Prostate gland (tissue), 2 donors: ENCODE measurements around the gene GRIK3. TPM values are rescaled to one million over a fixed set of nuclear protein-coding genes. Genes with fewer than 3 reads are reported as not detected.

Source experiments
- DNase-seq: peaks from one replicate; pipeline ENCODE4 v3.0.0-alpha.2; 2019; ENCODE audit warnings: low spot score
- H3K27ac ChIP-seq, 2 donors: fragments of 200-600 bp; sonication (generic); 2 replicates each; pipeline ENCODE4 v1.5.1; 2017 to 2019
- H3K27me3 ChIP-seq: fragments of 200-600 bp; sonication (generic); replicated peaks from 2 replicates; pipeline ENCODE4 v1.5.1; 2019; ENCODE audit not compliant: insufficient read depth
- H3K36me3 ChIP-seq, 2 donors: fragments of 200-600 bp; sonication (generic); 1 replicate in 1 of 2; 2 replicates in 1 of 2; pipeline versions ENCODE4 v1.5.1 to v1.8.1; 2017 to 2019
- H3K4me1 ChIP-seq: fragments of 200-600 bp; sonication (generic); replicated peaks from 2 replicates; pipeline ENCODE4 v1.5.1; 2019
- H3K4me3 ChIP-seq, 2 donors: fragments of 200-600 bp; sonication (generic); 2 replicates each; pipeline ENCODE4 v1.5.1; 2017 to 2019
- H3K9me3 ChIP-seq: fragments of 200-600 bp; sonication (generic); 2 replicates; pipeline ENCODE4 v1.5.1; 2017
- CTCF ChIP-seq, 4 experiments: fragments of 200-600 bp in 2 of 4; fragments of 450-650 bp in 2 of 4; sonication (generic) in 2 of 4; IDR thresholded peaks; 1 replicate in 3 of 4; 2 replicates in 1 of 4; pipeline ENCODE4 v1.5.1; 2016 to 2019; ENCODE audit warnings: antibody characterized with exemption in 4 of 4, mild to moderate bottlenecking in 2 of 4, moderate library complexity in 2 of 4
- POLR2A ChIP-seq: fragments of 450-650 bp; IDR thresholded peaks from one replicate; pipeline ENCODE4 v1.6.1; 2016; ENCODE audit warnings: antibody characterized with exemption, mild to moderate bottlenecking
- POLR2AphosphoS5 ChIP-seq: sonication (generic); formaldehyde crosslinking; IDR thresholded peaks from one replicate; pipeline ENCODE4 v1.6.1; 2017; ENCODE audit warnings: antibody characterized with exemption
- WGBS: methylation state at CpG from one replicate; pipeline ENCODE4 v1.1.5; 2018; 5-methylcytosine and 5-hydroxymethylcytosine counted together
- intact Hi-C: fragments of 100-400 bp; cut with DNase I; formaldehyde crosslinking; loops from one replicate; pipeline ENCODE4 v1.14.2; 2022
- total RNA-seq, 2 donors: library from RNA; depleted of rRNA; stranded (reverse); fragments of >200 nt; gene quantifications; one replicate each; pipeline ENCODE4 v1.1.0, GENCODE V29; 2016

Gene GRIK3
- total RNA-seq, 2 donors from 2014 or later = 0.36 to 5.9 TPM

- Histone ChIP-seq H3K9me3 (no peaks in the 10 kb centered on the region), H3K27me3 (peaks cover 12% of the 10 kb centered on the region), H3K27ac (no peak overlapping the region), H3K4me1 (no peaks in the 10 kb centered on the region), H3K36me3 (no peaks in the 10 kb centered on the region), H3K4me3 (no peak overlapping the region)
- no peak for DNase-seq
- intact Hi-C loops = no loop called here
- no peak for TF ChIP-seq POLR2A
- TF ChIP-seq POLR2AphosphoS5 = no peak
- no peak for TF ChIP-seq CTCF (IDR thresholded peaks at IDR 0.05)
- 25% methylated on average over 18 of the region's 18 CpGs for WGBS
These were observed 52.3 kb downstream of the GRIK3 start for GRCh38 chr1:36981771-36982622.

DNA sequence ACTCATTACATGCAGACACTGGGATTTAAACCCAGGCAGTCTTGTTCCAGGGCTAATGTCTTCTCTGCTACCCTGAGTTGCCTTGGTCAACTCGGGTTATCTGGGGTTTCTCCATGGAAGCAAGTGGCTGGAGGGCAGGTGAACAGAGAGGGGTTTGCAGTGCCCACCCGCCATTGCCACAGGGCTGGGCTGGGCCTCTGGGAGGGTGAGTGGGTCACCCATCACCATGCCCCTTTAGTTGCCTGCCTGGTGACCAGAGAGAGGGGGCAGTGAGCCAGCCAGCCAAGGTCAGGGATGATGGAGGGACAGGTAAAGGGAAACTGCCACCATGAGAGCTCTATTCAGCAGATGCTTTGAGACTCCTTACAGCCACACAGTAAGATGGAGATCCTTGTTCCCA lies 53.2 kb downstream of the GRIK3 start:
- TF ChIP-seq CTCF (IDR thresholded peaks at IDR 0.05) (no peak), POLR2A (no peak), POLR2AphosphoS5 (no peak)
- Histone ChIP-seq H3K4me3 (no peak overlapping the region), H3K27me3 (peaks cover 12% of the 10 kb centered on the region), H3K4me1 (no peaks in the 10 kb centered on the region), H3K9me3 (no peaks in the 10 kb centered on the region), H3K36me3 (no peaks in the 10 kb centered on the region), H3K27ac (no peak overlapping the region)
- intact Hi-C loops = no loop called here
- DNase-seq = no peak
- WGBS = 93% methylated on average over 2 of the region's 2 CpGs

DNA sequence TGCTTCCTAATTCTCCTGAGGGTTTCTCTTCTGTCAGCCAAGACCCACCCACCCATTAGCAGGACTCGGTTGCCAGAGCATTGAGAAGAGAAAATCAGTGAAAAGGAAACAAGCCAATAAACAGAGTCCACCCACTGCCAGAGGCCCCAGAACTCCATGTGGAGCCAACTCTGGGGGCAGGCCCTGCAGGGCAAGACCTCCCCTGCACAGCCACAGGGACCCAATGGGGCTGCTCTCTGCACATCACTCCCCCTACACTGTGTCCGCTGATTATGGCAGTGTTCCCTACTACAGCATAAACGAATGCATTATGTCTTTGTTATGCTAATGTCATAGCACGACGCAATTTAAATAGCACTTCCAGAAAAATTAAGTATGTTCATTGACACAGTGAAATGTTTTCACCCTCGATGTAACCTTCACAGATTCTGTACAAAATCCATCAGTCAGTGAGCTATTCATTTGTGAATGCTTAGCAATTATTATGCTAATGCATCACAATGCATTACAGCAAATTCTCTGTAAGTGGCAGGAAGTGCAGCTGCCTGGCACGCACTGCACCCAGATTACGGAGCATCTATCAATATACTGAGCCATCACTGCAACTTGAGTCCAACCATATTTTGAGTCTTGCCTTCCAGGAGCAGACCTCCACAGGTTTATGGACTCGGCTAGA lies 56.4 kb downstream of the GRIK3 start:
- TF ChIP-seq POLR2A (no peak), CTCF (IDR thresholded peaks at IDR 0.05) (no peak), POLR2AphosphoS5 (no peak)
- DNase-seq = no peak
- no peaks in the 10 kb centered on the region for H3K9me3 ChIP-seq
- no peaks in the 10 kb centered on the region for H3K4me1 ChIP-seq
- intact Hi-C loops = no loop called here
- no peaks in the 10 kb centered on the region for H3K27me3 ChIP-seq
- no peaks in the 10 kb centered on the region for H3K36me3 ChIP-seq
- 76% methylated on average over 9 of the region's 9 CpGs for WGBS
- no peak overlapping the region for H3K4me3 ChIP-seq
- no peak overlapping the region for H3K27ac ChIP-seq

DNA sequence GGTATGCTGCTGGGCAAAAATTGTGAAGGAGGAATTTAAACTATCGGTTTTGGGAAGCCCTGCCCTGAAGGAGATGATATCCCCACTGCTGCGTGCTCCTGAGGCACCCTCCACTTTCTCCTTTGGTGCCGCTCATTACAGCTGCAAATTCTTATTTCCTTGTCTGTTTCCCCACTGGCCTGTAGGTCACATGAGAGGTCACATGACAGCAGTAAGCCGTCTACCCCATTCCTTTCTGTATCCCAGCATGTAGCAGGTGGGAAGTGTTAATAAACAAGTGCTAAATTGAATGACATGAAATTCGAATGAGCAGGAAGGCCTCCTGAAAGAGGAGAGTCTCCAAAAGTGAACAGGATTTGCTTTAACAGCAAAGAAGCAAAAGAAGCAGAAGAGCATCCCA lies 58.7 kb downstream of the GRIK3 start:
- TF ChIP-seq POLR2A = no peak
- intact Hi-C loops = no loop called here
- 60% methylated on average over 5 of the region's 5 CpGs for WGBS
- H3K4me3 ChIP-seq = no peak overlapping the region
- no peak overlapping the region for H3K27ac ChIP-seq
- H3K36me3 ChIP-seq = no peaks in the 10 kb centered on the region
- no peaks in the 10 kb centered on the region for H3K27me3 ChIP-seq
- H3K9me3 ChIP-seq = no peaks in the 10 kb centered on the region
- DNase-seq = no peak
- H3K4me1 ChIP-seq = no peaks in the 10 kb centered on the region

DNA sequence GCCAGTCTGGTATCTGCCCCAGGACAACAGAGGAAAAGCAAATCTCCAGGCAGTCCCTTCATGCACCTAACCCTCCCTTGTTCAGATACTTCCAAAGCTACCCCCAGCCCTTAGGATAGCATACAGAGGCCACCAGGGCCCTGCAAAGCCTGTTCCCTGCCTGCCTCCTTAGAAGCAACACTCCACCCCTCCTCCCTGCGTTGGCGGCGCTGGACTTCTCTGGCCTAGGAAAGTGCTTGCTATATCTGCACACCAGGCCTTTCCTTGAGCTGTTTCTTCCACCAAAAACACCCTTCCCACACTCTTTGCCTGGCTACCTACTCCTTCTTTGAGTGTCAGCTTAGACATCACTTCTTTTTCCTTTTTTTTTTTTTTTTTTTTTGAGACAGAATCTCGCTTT lies 61.3 kb downstream of the GRIK3 start:
- Histone ChIP-seq H3K4me1 (no peaks in the 10 kb centered on the region), H3K27me3 (no peaks in the 10 kb centered on the region), H3K4me3 (no peak overlapping the region), H3K27ac (no peak overlapping the region), H3K9me3 (no peaks in the 10 kb centered on the region), H3K36me3 (no peaks in the 10 kb centered on the region)
- WGBS = 77% methylated on average over 4 of the region's 4 CpGs
- TF ChIP-seq POLR2A = no peak
- no peak for TF ChIP-seq CTCF (IDR thresholded peaks at IDR 0.05)
- no peak for TF ChIP-seq POLR2AphosphoS5
- intact Hi-C loops = no loop called here
- no peak for DNase-seq
